ENCODE results near the gene ITGB4. TPM values are rescaled to one million over a fixed set of nuclear protein-coding genes. Genes with fewer than 3 reads are reported as not detected.

ITGB4 gene
- total and polyA plus RNA-seq, 5 experiments from 2014 or later = 0.35 to 2.4 (median 1.5) TPM

- H3K36me3 Mint-ChIP-seq = peaks cover 0 to 83% (median 21%) of the 10 kb centered on the region in 3 donors
- H3K27ac Mint-ChIP-seq = no peak overlapping the region
- no peak for ATAC-seq
- DNase-seq = no peak
- no peaks in the 10 kb centered on the region for H3K9me3 Mint-ChIP-seq
- no peak overlapping the region for H3K4me3 Mint-ChIP-seq
- H3K27me3 Mint-ChIP-seq = no peaks in the 10 kb centered on the region
- POLR2A ChIA-PET = interaction anchor here (0.7 kb wide), 1 partner anchor 408 kb away, joined by 3 read pairs; no protein-coding TSS in a partner anchor
- H3K4me1 Mint-ChIP-seq = peaks cover 0 to 3% (median 0%) of the 10 kb centered on the region in 4 donors
Measured at GRCh38 chr17:75703191-75703590, 18.1 kb upstream of the ITGB4 start.

GRCh38 chr17:75703591-75703990 is 17.7 kb upstream of the ITGB4 start:
- H3K4me1 Mint-ChIP-seq = peaks cover 0 to 3% (median 0%) of the 10 kb centered on the region in 4 donors
- no peak overlapping the region for H3K4me3 Mint-ChIP-seq
- H3K9me3 Mint-ChIP-seq = no peaks in the 10 kb centered on the region
- no peaks in the 10 kb centered on the region for H3K27me3 Mint-ChIP-seq
- POLR2A ChIA-PET = interaction anchor here (0.7 kb wide), 1 partner anchor 408 kb away, joined by 3 read pairs; no protein-coding TSS in a partner anchor
- peaks cover 0 to 85% (median 21%) of the 10 kb centered on the region in 3 donors for H3K36me3 Mint-ChIP-seq
- H3K27ac Mint-ChIP-seq = no peak overlapping the region
- DNase-seq (no peak), ATAC-seq (no peak)

- no peaks in the 10 kb centered on the region for H3K27me3 Mint-ChIP-seq
- no peak overlapping the region for H3K27ac Mint-ChIP-seq
- DNase-seq = no peak
- H3K4me3 Mint-ChIP-seq = no peak overlapping the region
- POLR2A ChIA-PET = interaction anchor here (0.7 kb wide), 1 partner anchor 68 kb away, joined by 3 read pairs; no protein-coding TSS in a partner anchor
- peaks cover 0 to 72% (median 21%) of the 10 kb centered on the region in 3 donors for H3K36me3 Mint-ChIP-seq
- peaks cover 0 to 3% (median 0%) of the 10 kb centered on the region in 4 donors for H3K4me1 Mint-ChIP-seq
- ATAC-seq = no peak
- H3K9me3 Mint-ChIP-seq = no peaks in the 10 kb centered on the region
Measured at GRCh38 chr17:75704963-75705875, 16.0 kb upstream of the ITGB4 start.

GRCh38 chr17:75706042-75706728 is 15.1 kb upstream of the ITGB4 start:
- H3K27me3 Mint-ChIP-seq = no peaks in the 10 kb centered on the region
- H3K4me3 Mint-ChIP-seq = no peak overlapping the region
- peaks cover 0 to 3% (median 0%) of the 10 kb centered on the region in 4 donors for H3K4me1 Mint-ChIP-seq
- DNase-seq (no peak), ATAC-seq (no peak)
- POLR2A ChIA-PET = no interaction called here
- H3K27ac Mint-ChIP-seq = peak overlapping the region in 1 of 10 donors; percentile 53
- peaks cover 0 to 62% (median 20%) of the 10 kb centered on the region in 3 donors for H3K36me3 Mint-ChIP-seq
- H3K9me3 Mint-ChIP-seq = no peaks in the 10 kb centered on the region

GRCh38 chr17:75707079-75707571 is 14.1 kb upstream of the ITGB4 start:
- DNase-seq (no peak), ATAC-seq (peak in 1 of 2 donors; percentile 29)
- H3K27ac Mint-ChIP-seq = peak overlapping the region in 3 of 10 donors; percentile 17 to 47 (median 33)
- POLR2A ChIA-PET = no interaction called here
- no peaks in the 10 kb centered on the region for H3K27me3 Mint-ChIP-seq
- no peak overlapping the region for H3K4me3 Mint-ChIP-seq
- peaks cover 0 to 3% (median 0%) of the 10 kb centered on the region in 4 donors for H3K4me1 Mint-ChIP-seq
- H3K9me3 Mint-ChIP-seq = no peaks in the 10 kb centered on the region
- H3K36me3 Mint-ChIP-seq = peaks cover 0 to 53% (median 15%) of the 10 kb centered on the region in 3 donors

GRCh38 chr17:75712446-75712845 is 8.8 kb upstream of the ITGB4 start:
- Mint-ChIP-seq H3K27ac (no peak overlapping the region), H3K4me1 (no peaks in the 10 kb centered on the region), H3K4me3 (no peak overlapping the region), H3K27me3 (peaks cover 0 to 13% (median 3%) of the 10 kb centered on the region in 5 donors), H3K9me3 (no peaks in the 10 kb centered on the region), H3K36me3 (peaks cover 0 to 11% (median 0%) of the 10 kb centered on the region in 3 donors)
- DNase-seq = no peak
- no peak for ATAC-seq
- POLR2A ChIA-PET = no interaction called here

DNA sequence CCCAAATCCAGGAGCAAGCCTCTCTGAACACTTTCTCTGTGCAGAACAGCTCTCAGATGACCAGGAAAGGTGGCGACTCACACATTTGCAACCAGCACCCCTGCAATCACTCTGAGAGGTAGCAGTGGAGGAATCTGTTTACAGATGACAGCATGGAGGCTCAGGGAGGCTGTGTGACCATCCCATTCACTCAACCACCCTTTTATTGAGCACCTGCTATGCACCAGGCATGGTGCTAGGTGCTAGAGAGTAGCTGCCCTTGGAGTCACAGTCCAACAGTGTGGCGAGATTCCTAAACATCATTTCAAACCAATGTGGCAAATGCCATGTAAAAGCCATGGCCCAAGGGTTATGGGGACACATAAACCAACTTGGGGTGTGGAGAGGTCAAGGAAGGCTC is 1.5 kb upstream of the ITGB4 start:
- Mint-ChIP-seq H3K36me3 (no peaks in the 10 kb centered on the region), H3K4me1 (peaks cover 2 to 7% (median 4%) of the 10 kb centered on the region in 4 donors), H3K27ac (peak overlapping the region in 1 of 10 donors; percentile 3), H3K4me3 (peak overlapping the region in 9 of 10 donors; percentile 36 to 87 (median 84)), H3K9me3 (no peaks in the 10 kb centered on the region), H3K27me3 (peaks cover 0 to 15% (median 2%) of the 10 kb centered on the region in 5 donors)
- POLR2A ChIA-PET = no interaction called here
- DNase-seq = no peak
- no peak for ATAC-seq

- H3K27ac Mint-ChIP-seq = peak overlapping the region in 2 of 10 donors; percentile 48 to 52
- H3K36me3 Mint-ChIP-seq = no peaks in the 10 kb centered on the region
- no peak for ATAC-seq
- H3K27me3 Mint-ChIP-seq = peaks cover 0 to 10% (median 0%) of the 10 kb centered on the region in 5 donors
- peaks cover 2 to 7% (median 4%) of the 10 kb centered on the region in 4 donors for H3K4me1 Mint-ChIP-seq
- no peaks in the 10 kb centered on the region for H3K9me3 Mint-ChIP-seq
- POLR2A ChIA-PET = interaction anchor here (0.9 to 1.5 kb wide), 2 partner anchors 11 to 54 kb away, joined by 3 read pairs; partner anchors contain the start of genes RECQL5 and SAP30BP
- DNase-seq = no peak
- H3K4me3 Mint-ChIP-seq = peak overlapping the region; percentile 33 to 85 (median 50)
Measured at GRCh38 chr17:75721463-75722011, 278 bp downstream of the ITGB4 start.

GRCh38 chr17:75722076-75722475 is 817 bp downstream of the ITGB4 start:
- Mint-ChIP-seq H3K36me3 (no peaks in the 10 kb centered on the region), H3K4me3 (peak overlapping the region; percentile 33 to 66 (median 50)), H3K27me3 (peaks cover 0 to 6% (median 0%) of the 10 kb centered on the region in 5 donors), H3K4me1 (peaks cover 2 to 7% (median 4%) of the 10 kb centered on the region in 4 donors), H3K27ac (peak overlapping the region in 2 of 10 donors; percentile 48 to 52), H3K9me3 (no peaks in the 10 kb centered on the region)
- ATAC-seq = no peak
- POLR2A ChIA-PET = no interaction called here
- DNase-seq = no peak

GRCh38 chr17:75722542-75723095 is 1.4 kb downstream of the ITGB4 start:
- no peak for ATAC-seq
- POLR2A ChIA-PET = no interaction called here
- DNase-seq = no peak
- H3K36me3 Mint-ChIP-seq = no peaks in the 10 kb centered on the region
- H3K4me3 Mint-ChIP-seq = peak overlapping the region in 3 of 10 donors; percentile 19 to 77 (median 26)
- H3K27ac Mint-ChIP-seq = peak overlapping the region in 2 of 10 donors; percentile 13 to 27
- peaks cover 0 to 6% (median 0%) of the 10 kb centered on the region in 5 donors for H3K27me3 Mint-ChIP-seq
- H3K4me1 Mint-ChIP-seq = peaks cover 2 to 7% (median 4%) of the 10 kb centered on the region in 4 donors
- H3K9me3 Mint-ChIP-seq = no peaks in the 10 kb centered on the region

DNA sequence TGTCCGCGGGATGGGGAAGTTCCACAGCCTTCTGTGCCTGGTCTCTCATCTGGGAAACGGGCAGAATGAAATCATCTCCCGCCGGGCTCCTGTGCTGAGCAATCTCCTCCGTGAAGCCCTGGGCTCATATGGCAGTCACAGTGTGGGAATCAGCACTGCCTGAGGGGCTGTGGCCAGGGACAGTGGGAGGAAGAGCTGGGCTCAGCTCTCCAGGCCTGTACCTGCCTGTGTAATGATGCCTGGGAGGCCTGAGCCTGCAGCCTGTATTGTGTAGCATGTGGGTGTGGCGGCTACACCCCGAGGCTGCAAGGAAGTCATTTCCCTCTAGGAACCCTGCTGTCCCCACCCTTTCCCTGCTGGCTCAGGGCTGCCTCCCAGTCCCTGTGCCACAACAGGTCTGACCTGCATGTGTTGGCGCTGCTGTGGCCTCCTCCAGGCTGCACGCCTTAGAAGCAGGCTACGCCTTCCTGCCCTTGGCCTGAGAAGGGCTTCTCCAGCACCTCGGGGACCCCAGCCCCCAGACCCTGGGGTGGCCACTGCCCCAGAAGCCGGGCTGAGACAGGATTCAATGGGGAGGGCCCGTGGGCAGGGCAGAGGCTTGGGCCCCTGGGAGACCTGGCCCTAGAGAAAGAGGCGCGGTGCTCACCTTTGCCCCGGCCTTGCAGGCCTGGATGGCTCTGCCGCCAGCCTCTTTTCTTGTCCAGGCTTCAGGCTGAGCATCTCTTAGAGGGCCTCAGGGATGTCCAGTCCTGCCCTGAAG is 2.1 kb downstream of the ITGB4 start:
- Mint-ChIP-seq H3K4me1 (peaks cover 2 to 7% (median 4%) of the 10 kb centered on the region in 4 donors), H3K4me3 (peak overlapping the region in 1 of 10 donors; percentile 18), H3K36me3 (no peaks in the 10 kb centered on the region), H3K27me3 (peaks cover 0 to 6% (median 0%) of the 10 kb centered on the region in 5 donors), H3K9me3 (no peaks in the 10 kb centered on the region), H3K27ac (no peak overlapping the region)
- ATAC-seq (no peak), DNase-seq (no peak)
- POLR2A ChIA-PET = interaction anchor here (0.6 kb wide), 1 partner anchor 91 kb away, joined by 3 read pairs; no protein-coding TSS in a partner anchor

All from naive thymus-derived CD8-positive, alpha-beta T cell (primary cell).